HCT116 (cell line): ENCODE measurements around the gene MACIR. TPM values are rescaled to one million over a fixed set of nuclear protein-coding genes. Genes with fewer than 3 reads are reported as not detected.

Experiments
- ATAC-seq: fragments of 200-7000 bp; cut with Tn5 transposase; 2 replicates; pipeline ENCODE4 v1.9.1; 2020; ENCODE audit warnings: mild to moderate bottlenecking, moderate library complexity
- BruUV-seq: library from RNA; stranded (reverse); fragments of 400-500 nt; replicated peaks from 2 replicates; lab custom pipeline; 2021; lab: Mats Ljungman, UMichigan
- CTCF ChIA-PET: fragments of 300-600 bp; sonication (Branson Sonifier 250); formaldehyde crosslinking; loops from one replicate; lab custom pipeline; 2021; ENCODE audit warnings: antibody characterized with exemption; lab: Charles Lee
- POLR2A ChIA-PET: fragments of 300-600, 350-600 bp; sonication (Branson Sonifier 250); formaldehyde crosslinking; loops from one replicate; lab custom pipeline; 2021; ENCODE audit warnings: antibody characterized with exemption; lab: Charles Lee
- RAD21 ChIA-PET, 2 experiments: fragments of 300-600 bp; sonication (Branson Sonifier 250); formaldehyde crosslinking; loops; one replicate each; lab custom pipeline; 2023; ENCODE audit warnings: low total read pairs in 2 of 2; ENCODE audit not compliant: uncharacterized antibody in 2 of 2, unreplicated experiment in 2 of 2, low non-redundant PET in 1 of 2; lab: Charles Lee
- DNase-seq: peaks from one replicate; pipeline ENCODE4 v3.0.0-alpha.2; 2010; ENCODE audit warnings: low read depth, low spot score
- H2AFZ ChIP-seq: fragments of 200-600 bp; shearing (Covaris generic), sonication (generic); 2 replicates; pipeline ENCODE4 v1.6.1; 2017; ENCODE audit warnings: low read depth, mixed run types, mixed read lengths, antibody characterized with exemption, low read length; ENCODE audit not compliant: poor library complexity, severe bottlenecking
- H3K27ac ChIP-seq: 2 replicates; pipeline ENCODE4 v1.5.1; 2012; ENCODE audit warnings: low read depth, low read length
- H3K27me3 ChIP-seq: fragments of 200-600 bp; sonication (generic); 2 replicates; pipeline ENCODE4 v1.6.1; 2016; ENCODE audit warnings: mixed run types, low read length, mixed read lengths; ENCODE audit not compliant: insufficient read depth
- H3K36me3 ChIP-seq, 2 experiments: fragments of 200-500 bp in 1 of 2; fragments of 200-600 bp in 1 of 2; sonication (Bioruptor generic) in 1 of 2; sonication (generic) in 1 of 2; 2 replicates each; pipeline versions ENCODE4 v1.5.1 to v1.6.1; 2014 to 2016; ENCODE audit warnings: low read length in 2 of 2, inconsistent platforms in 1 of 2, mixed read lengths in 1 of 2, mixed run types in 1 of 2; ENCODE audit not compliant: insufficient read depth in 2 of 2, control insufficient read depth in 1 of 2
- H3K4me1 ChIP-seq, 2 experiments: fragments of 200-600 bp in 1 of 2; sonication (generic) in 1 of 2; 2 replicates each; pipeline versions ENCODE4 v1.5.1 to v1.6.1; 2012 to 2017; ENCODE audit warnings: low read length in 2 of 2, inconsistent platforms in 1 of 2, mild to moderate bottlenecking in 1 of 2, mixed read lengths in 1 of 2, mixed run types in 1 of 2, moderate library complexity in 1 of 2; ENCODE audit not compliant: insufficient read depth in 2 of 2, control insufficient read depth in 1 of 2
- H3K4me2 ChIP-seq: fragments of 200-600 bp; sonication (generic); 2 replicates; pipeline ENCODE4 v1.6.1; 2017; ENCODE audit warnings: mixed run types, low read length, mixed read lengths
- H3K4me3 ChIP-seq, 2 experiments: fragments of 200-600 bp in 1 of 2; sonication (generic) in 1 of 2; replicated peaks in 1 of 2; 2 replicates each; pipeline ENCODE4 v1.5.1; 2011 to 2016; ENCODE audit warnings: low read length in 2 of 2, control low read depth in 1 of 2, low read depth in 1 of 2, mild to moderate bottlenecking in 1 of 2, mixed read lengths in 1 of 2, mixed run types in 1 of 2
- H3K79me2 ChIP-seq: fragments of 200-600 bp; sonication (generic); 2 replicates; pipeline ENCODE4 v1.6.1; 2017; ENCODE audit warnings: mild to moderate bottlenecking, mixed run types, low read length, moderate library complexity, mixed read lengths; ENCODE audit not compliant: insufficient read depth
- H3K9ac ChIP-seq: fragments of 200-600 bp; sonication (generic); 2 replicates; pipeline ENCODE4 v1.6.1; 2016; ENCODE audit warnings: low read length, mixed read lengths
- H3K9me2 ChIP-seq: fragments of 200-600 bp; sonication (generic), shearing (Covaris generic); 2 replicates; pipeline ENCODE4 v1.6.1; 2017; ENCODE audit warnings: mixed run types, mild to moderate bottlenecking, moderate library complexity; ENCODE audit not compliant: insufficient read depth
- H3K9me3 ChIP-seq, 2 experiments: fragments of 200-500 bp in 1 of 2; fragments of 200-600 bp in 1 of 2; sonication (Bioruptor generic) in 1 of 2; sonication (generic) in 1 of 2; 2 replicates each; pipeline ENCODE4 v1.6.1; 2014 to 2017; ENCODE audit warnings: low read length in 2 of 2, mixed read lengths in 2 of 2, inconsistent platforms in 1 of 2, low read depth in 1 of 2, mild to moderate bottlenecking in 1 of 2, mixed run types in 1 of 2, moderate library complexity in 1 of 2; ENCODE audit not compliant: control insufficient read depth in 1 of 2, insufficient read depth in 1 of 2
- H4K20me1 ChIP-seq: fragments of 200-600 bp; sonication (generic), shearing (Covaris generic); 2 replicates; pipeline ENCODE4 v1.6.1; 2017; ENCODE audit warnings: mixed run types, mild to moderate bottlenecking, moderate library complexity; ENCODE audit not compliant: insufficient read depth
- CBX3 ChIP-seq: IDR thresholded peaks from 2 replicates; pipeline ENCODE4 v1.6.1; 2012; ENCODE audit warnings: low read depth
- POLR2A ChIP-seq: IDR thresholded peaks from 2 replicates; pipeline ENCODE4 v1.7.0; 2011; ENCODE audit warnings: borderline replicate concordance; ENCODE audit not compliant: insufficient read depth, insufficient read length; ENCODE audit errors: extremely low read depth
- POLR2AphosphoS5 ChIP-seq: IDR thresholded peaks from 2 replicates; pipeline ENCODE4 v1.6.1; 2011; ENCODE audit warnings: mild to moderate bottlenecking, low read depth, low read length, moderate library complexity
- RAD21 ChIP-seq: IDR thresholded peaks from 2 replicates; pipeline ENCODE4 v1.6.1; 2012; ENCODE audit warnings: low read depth, mild to moderate bottlenecking
- ZFX ChIP-seq: fragments of 450-650 bp; IDR thresholded peaks from 2 replicates; pipeline ENCODE4 v1.6.1; 2017
- intact Hi-C: fragments of 100-400 bp; cut with micrococcal nuclease; formaldehyde crosslinking; loops from 2 replicates; pipeline ENCODE4 v1.10.0; 2022
- total RNA-seq: library from RNA; stranded (reverse); gene quantifications from one replicate; pipeline ENCODE4 v1.2.1, GENCODE V29; 2021; ENCODE audit not compliant: unreplicated experiment
- TF ChIP-seq, protein P1 (sequence below): IDR thresholded peaks from 2 replicates; pipeline ENCODE4 v1.6.1; 2012
- TF ChIP-seq, protein P2 (sequence below): IDR thresholded peaks from 2 replicates; pipeline ENCODE4 v1.6.1; 2011; ENCODE audit warnings: mild to moderate bottlenecking, low read length, moderate library complexity; ENCODE audit not compliant: insufficient replicate concordance; ENCODE audit errors: extremely low read depth

Gene MACIR
- total RNA-seq, 1 experiment from 2014 or later: 10.4 TPM

DNA sequence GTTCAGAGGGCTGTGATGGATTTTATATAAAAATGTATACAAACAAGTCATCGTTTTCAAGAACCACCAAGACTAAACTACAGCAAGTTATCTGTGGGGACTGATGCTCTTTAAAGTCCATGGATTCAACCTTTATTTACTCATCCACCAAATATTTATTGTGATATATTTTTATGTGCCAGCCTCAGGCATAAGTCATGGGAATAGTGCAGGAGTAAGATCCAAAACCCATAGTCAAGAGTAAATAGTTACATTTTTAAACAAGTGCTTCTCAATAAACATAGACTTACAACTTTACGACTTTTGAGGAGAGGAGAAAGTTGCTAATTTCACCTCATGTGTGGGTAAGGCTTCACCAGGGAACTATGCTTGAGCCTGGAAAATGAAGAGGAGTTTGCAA lies 24.6 kb downstream of the MACIR start (continued):
- TF ChIP-seq, protein P1, sequence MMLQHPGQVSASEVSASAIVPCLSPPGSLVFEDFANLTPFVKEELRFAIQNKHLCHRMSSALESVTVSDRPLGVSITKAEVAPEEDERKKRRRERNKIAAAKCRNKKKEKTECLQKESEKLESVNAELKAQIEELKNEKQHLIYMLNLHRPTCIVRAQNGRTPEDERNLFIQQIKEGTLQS: no peak
- TF ChIP-seq POLR2A (no peak), RAD21 (no peak), ZFX (no peak)

DNA sequence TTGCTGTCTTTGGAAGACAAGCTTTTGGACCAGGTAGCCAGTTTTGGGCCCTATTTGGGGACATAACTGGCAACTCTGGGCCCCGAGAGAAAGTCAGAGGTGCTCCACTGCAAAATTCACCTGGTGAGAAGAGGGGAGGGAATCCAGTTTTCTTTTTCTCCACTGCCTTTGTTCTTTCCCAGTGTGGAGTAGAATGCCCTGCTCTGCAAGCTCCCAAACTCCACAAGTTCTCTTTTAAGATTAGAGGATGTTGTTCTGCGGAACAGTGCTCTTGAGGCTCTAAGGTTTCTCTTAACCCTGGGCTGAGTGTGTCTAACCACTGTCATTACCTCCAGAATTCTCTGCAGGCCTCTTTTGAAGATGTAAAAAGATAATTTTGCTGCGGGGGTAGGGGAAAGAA lies 25.3 kb downstream of the MACIR start:
- Histone ChIP-seq H3K27me3 (no peaks in the 10 kb centered on the region), H3K79me2 (no peaks in the 10 kb centered on the region), H3K9me2 (no peaks in the 10 kb centered on the region), H3K9me3 (no peaks in the 10 kb centered on the region), H3K4me2 (no peak overlapping the region)
- RAD21 ChIA-PET: no interaction called here
- no TSS peak for BruUV-seq
- TF ChIP-seq POLR2AphosphoS5 (no peak), CBX3 (no peak), POLR2A (no peak), ZFX (no peak)
- TF ChIP-seq, protein P2, sequence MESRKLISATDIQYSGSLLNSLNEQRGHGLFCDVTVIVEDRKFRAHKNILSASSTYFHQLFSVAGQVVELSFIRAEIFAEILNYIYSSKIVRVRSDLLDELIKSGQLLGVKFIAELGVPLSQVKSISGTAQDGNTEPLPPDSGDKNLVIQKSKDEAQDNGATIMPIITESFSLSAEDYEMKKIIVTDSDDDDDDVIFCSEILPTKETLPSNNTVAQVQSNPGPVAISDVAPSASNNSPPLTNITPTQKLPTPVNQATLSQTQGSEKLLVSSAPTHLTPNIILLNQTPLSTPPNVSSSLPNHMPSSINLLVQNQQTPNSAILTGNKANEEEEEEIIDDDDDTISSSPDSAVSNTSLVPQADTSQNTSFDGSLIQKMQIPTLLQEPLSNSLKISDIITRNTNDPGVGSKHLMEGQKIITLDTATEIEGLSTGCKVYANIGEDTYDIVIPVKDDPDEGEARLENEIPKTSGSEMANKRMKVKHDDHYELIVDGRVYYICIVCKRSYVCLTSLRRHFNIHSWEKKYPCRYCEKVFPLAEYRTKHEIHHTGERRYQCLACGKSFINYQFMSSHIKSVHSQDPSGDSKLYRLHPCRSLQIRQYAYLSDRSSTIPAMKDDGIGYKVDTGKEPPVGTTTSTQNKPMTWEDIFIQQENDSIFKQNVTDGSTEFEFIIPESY: no peak
- TF ChIP-seq, all 23 proteins: peak for 0
- Histone ChIP-seq H3K9ac (no peak overlapping the region), H3K36me3 (no peaks in the 10 kb centered on the region), H3K27ac (no peak overlapping the region), H3K4me3 (no peak overlapping the region), H4K20me1 (no peaks in the 10 kb centered on the region), H2AFZ (no peak overlapping the region), H3K4me1 (no peaks in the 10 kb centered on the region)
- no peak for DNase-seq
- POLR2A ChIA-PET: no interaction called here
- ATAC-seq: no peak
- intact Hi-C loops: no loop called here
- CTCF ChIA-PET: no interaction called here
